GM23338 (cell line): ENCODE data around the gene VWCE. TPM values are rescaled to one million over a fixed set of nuclear protein-coding genes. Genes with fewer than 3 reads are reported as not detected.

ENCODE experiments used
- ATAC-seq: fragments of 200-7000 bp; cut with Tn5 transposase; 3 replicates; pipeline ENCODE4 v1.9.1; 2020
- DNase-seq: peaks from one replicate; pipeline ENCODE4 v3.0.0-alpha.2; 2015; ENCODE audit warnings: low spot score
- H2AFZ ChIP-seq: fragments of 200-600 bp; sonication (generic); 2 replicates; pipeline ENCODE4 v1.8.0; 2016; ENCODE audit warnings: antibody characterized with exemption, mild to moderate bottlenecking, moderate library complexity
- H3F3A ChIP-seq: fragments of 200-600 bp; sonication (generic); replicated peaks from 2 replicates; pipeline ENCODE4 v1.8.0; 2017; ENCODE audit warnings: antibody characterized with exemption, mixed run types, low read depth
- H3K27ac ChIP-seq: fragments of 200-600 bp; sonication (generic); 2 replicates; pipeline ENCODE4 v1.6.1; 2016; ENCODE audit warnings: low read depth
- H3K27me3 ChIP-seq: fragments of 200-600 bp; sonication (generic); 2 replicates; pipeline ENCODE4 v1.8.0; 2016; ENCODE audit warnings: mild to moderate bottlenecking, mixed run types, moderate library complexity; ENCODE audit not compliant: insufficient read depth
- H3K36me3 ChIP-seq: fragments of 200-600 bp; sonication (generic); 2 replicates; pipeline ENCODE4 v1.8.0; 2016; ENCODE audit warnings: mild to moderate bottlenecking; ENCODE audit not compliant: insufficient read depth
- H3K4me1 ChIP-seq: fragments of 200-600 bp; sonication (generic); 2 replicates; pipeline ENCODE4 v1.8.0; 2016; ENCODE audit warnings: mild to moderate bottlenecking, moderate library complexity; ENCODE audit not compliant: insufficient read depth
- H3K4me2 ChIP-seq: fragments of 200-600 bp; sonication (generic); 2 replicates; pipeline ENCODE4 v1.7.1; 2017; ENCODE audit warnings: mixed run types
- H3K4me3 ChIP-seq: fragments of 200-600 bp; sonication (generic); 2 replicates; pipeline ENCODE4 v1.6.1; 2016; ENCODE audit warnings: mixed run types
- H3K79me2 ChIP-seq: fragments of 200-600 bp; sonication (generic); replicated peaks from 2 replicates; pipeline ENCODE4 v1.8.0; 2017; ENCODE audit warnings: mild to moderate bottlenecking; ENCODE audit not compliant: insufficient read depth
- H3K9me2 ChIP-seq: fragments of 200-600 bp; sonication (generic); 2 replicates; pipeline ENCODE4 v1.8.0; 2017; ENCODE audit not compliant: insufficient read depth
- H4K20me1 ChIP-seq: fragments of 200-600 bp; sonication (generic); replicated peaks from 2 replicates; pipeline ENCODE4 v1.8.0; 2017; ENCODE audit warnings: mild to moderate bottlenecking; ENCODE audit not compliant: insufficient read depth
- H3K27ac Mint-ChIP-seq: 2 replicates; pipeline ENCODE4 v1.8.0; 2020; ENCODE audit warnings: inconsistent platforms, mild to moderate bottlenecking, moderate library complexity, mixed read lengths
- H3K27me3 Mint-ChIP-seq: 3 replicates; pipeline ENCODE4 v1.8.0; 2022; ENCODE audit warnings: low read depth, mild to moderate bottlenecking, moderate library complexity, mixed read lengths, inconsistent platforms; ENCODE audit not compliant: insufficient read depth, poor library complexity
- H3K36me3 Mint-ChIP-seq: 3 replicates; pipeline ENCODE4 v1.8.0; 2021; ENCODE audit warnings: low read depth, mild to moderate bottlenecking, inconsistent platforms, moderate library complexity, mixed read lengths
- H3K4me1 Mint-ChIP-seq: 3 replicates; pipeline ENCODE4 v1.8.0; 2020; ENCODE audit warnings: mild to moderate bottlenecking, inconsistent platforms, mixed read lengths
- H3K4me3 Mint-ChIP-seq: 3 replicates; pipeline ENCODE4 v1.8.0; 2021; ENCODE audit warnings: moderate library complexity, mild to moderate bottlenecking, inconsistent platforms, mixed read lengths
- H3K9me3 Mint-ChIP-seq: 3 replicates; pipeline ENCODE4 v1.8.0; 2020; ENCODE audit warnings: moderate library complexity, mild to moderate bottlenecking, inconsistent platforms, mixed read lengths
- CREB1 ChIP-seq: fragments of 250-450 bp; sonication (Bioruptor Pico); IDR thresholded peaks from 2 replicates; pipeline ENCODE4 v1.5.0; 2020; ENCODE audit warnings: low read depth, mild to moderate bottlenecking, moderate library complexity
- EZH2 ChIP-seq: fragments of 200-600 bp; sonication (generic); IDR thresholded peaks from one replicate; pipeline ENCODE4 v1.8.0; 2017; ENCODE audit warnings: antibody characterized with exemption, mild to moderate bottlenecking, low read depth; ENCODE audit not compliant: unreplicated experiment
- EZH2phosphoT487 ChIP-seq: fragments of 200-600 bp; sonication (generic); IDR thresholded peaks from one replicate; pipeline ENCODE4 v1.8.1; 2018; ENCODE audit warnings: antibody characterized with exemption; ENCODE audit not compliant: unreplicated experiment
- JUNB ChIP-seq: IDR thresholded peaks from one replicate; pipeline ENCODE4 v1.6.1; 2016; ENCODE audit warnings: antibody characterized with exemption; ENCODE audit not compliant: unreplicated experiment
- NANOG ChIP-seq: IDR thresholded peaks from 2 replicates; pipeline ENCODE4 v1.6.1; 2016; ENCODE audit warnings: antibody characterized with exemption, borderline replicate concordance
- POLR2AphosphoS5 ChIP-seq: IDR thresholded peaks from 2 replicates; pipeline ENCODE4 v1.6.1; 2016; ENCODE audit warnings: antibody characterized with exemption, low read depth
- STAT1 ChIP-seq: IDR thresholded peaks from one replicate; pipeline ENCODE4 v1.6.1; 2016; ENCODE audit warnings: antibody characterized with exemption; ENCODE audit not compliant: unreplicated experiment
- ZNF114 ChIP-seq: fragments of 250-450 bp; sonication (Bioruptor Pico); IDR thresholded peaks from 2 replicates; pipeline ENCODE4 v1.5.0; 2020; ENCODE audit warnings: mild to moderate bottlenecking, moderate library complexity
- ZNF331 ChIP-seq: fragments of 250-450 bp; sonication (Bioruptor Pico); IDR thresholded peaks from 2 replicates; pipeline ENCODE4 v1.5.0; 2020; ENCODE audit warnings: low read depth, mild to moderate bottlenecking, moderate library complexity
- ZNF462 ChIP-seq: fragments of 250-450 bp; sonication (Bioruptor Pico); IDR thresholded peaks from 2 replicates; pipeline ENCODE4 v1.5.0; 2020; ENCODE audit warnings: mild to moderate bottlenecking, moderate library complexity
- polyA plus RNA-seq: library from polyadenylated mRNA; unstranded; fragments of >200 nt; fragmentation: Nextera tagmentation; extraction: Ambion mirVana; gene quantifications from 2 replicates; pipeline ENCODE4 v1.2.1, GENCODE V29; 2016
- total RNA-seq: library from RNA; depleted of rRNA; stranded (reverse); fragments of >200 nt; shearing (Covaris generic); gene quantifications from 2 replicates; pipeline ENCODE4 v1.2.3, GENCODE V29; 2014
- TF ChIP-seq, protein P1 (sequence below), 2 experiments: fragments of 200-600 bp in 1 of 2; sonication (generic) in 1 of 2; conservative IDR thresholded peaks; 2 replicates each; pipeline versions ENCODE4 v1.5.1 to v1.6.1; 2016 to 2017; ENCODE audit warnings: antibody characterized with exemption in 2 of 2, low read depth in 2 of 2, mild to moderate bottlenecking in 2 of 2, moderate library complexity in 1 of 2
- TF ChIP-seq, protein P2 (sequence below): IDR thresholded peaks from 2 replicates; pipeline ENCODE4 v1.6.1; 2016; ENCODE audit warnings: antibody characterized with exemption
- TF ChIP-seq, protein P3 (sequence below): IDR thresholded peaks from one replicate; pipeline ENCODE4 v1.6.1; 2018; ENCODE audit warnings: antibody characterized with exemption; ENCODE audit not compliant: unreplicated experiment

The VWCE gene
- total and polyA plus RNA-seq, 2 experiments from 2014 or later: 9.9 to 16.9 TPM

DNA sequence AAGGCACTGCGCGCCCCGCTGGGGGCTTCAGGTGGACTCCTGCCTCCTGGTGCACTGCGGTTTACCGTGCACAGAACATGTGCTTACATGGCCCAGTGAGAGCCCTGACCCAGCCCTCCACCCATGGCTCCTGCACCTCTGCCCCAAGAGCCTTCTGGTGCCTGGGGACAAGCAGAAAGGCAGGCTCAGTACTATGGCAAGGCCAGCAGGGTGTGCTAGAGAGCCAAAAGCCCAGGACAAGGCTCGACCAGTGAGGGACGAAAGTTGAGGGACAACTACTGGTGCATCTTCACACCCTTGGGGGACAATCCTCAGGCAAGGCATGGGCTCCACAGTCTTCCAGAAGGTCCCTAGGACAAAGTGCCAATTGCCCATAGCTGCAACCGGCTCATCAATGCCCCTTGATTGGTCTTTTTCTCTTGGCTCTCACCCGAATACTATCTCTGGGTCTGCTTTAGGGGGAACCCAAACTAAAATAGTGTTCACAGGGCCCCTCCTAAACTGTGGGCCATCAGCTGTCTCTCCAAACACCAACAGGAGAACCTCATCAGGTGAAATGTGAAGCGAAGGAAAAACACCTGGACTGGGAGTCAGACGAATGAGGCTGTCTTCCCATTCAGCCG, 40.6 kb downstream of the VWCE start:
- H3K27me3 Mint-ChIP-seq: peaks cover 2% of the 10 kb centered on the region
- H3K36me3 Mint-ChIP-seq: peaks cover 5% of the 10 kb centered on the region; the same call in 1 of the 3 replicates
- peak; percentile 95 for ATAC-seq
- no peaks in the 10 kb centered on the region for H3K27me3 ChIP-seq
- no peak overlapping the region for H2AFZ ChIP-seq
- H3K4me3 ChIP-seq: no peak overlapping the region
- no peak overlapping the region for H3K4me3 Mint-ChIP-seq
- H3K27ac ChIP-seq: no peak overlapping the region
- no peaks in the 10 kb centered on the region for H3K4me1 ChIP-seq
- no peak overlapping the region for H3K27ac Mint-ChIP-seq
- no peak for TF ChIP-seq JUNB
- TF ChIP-seq, protein P1, sequence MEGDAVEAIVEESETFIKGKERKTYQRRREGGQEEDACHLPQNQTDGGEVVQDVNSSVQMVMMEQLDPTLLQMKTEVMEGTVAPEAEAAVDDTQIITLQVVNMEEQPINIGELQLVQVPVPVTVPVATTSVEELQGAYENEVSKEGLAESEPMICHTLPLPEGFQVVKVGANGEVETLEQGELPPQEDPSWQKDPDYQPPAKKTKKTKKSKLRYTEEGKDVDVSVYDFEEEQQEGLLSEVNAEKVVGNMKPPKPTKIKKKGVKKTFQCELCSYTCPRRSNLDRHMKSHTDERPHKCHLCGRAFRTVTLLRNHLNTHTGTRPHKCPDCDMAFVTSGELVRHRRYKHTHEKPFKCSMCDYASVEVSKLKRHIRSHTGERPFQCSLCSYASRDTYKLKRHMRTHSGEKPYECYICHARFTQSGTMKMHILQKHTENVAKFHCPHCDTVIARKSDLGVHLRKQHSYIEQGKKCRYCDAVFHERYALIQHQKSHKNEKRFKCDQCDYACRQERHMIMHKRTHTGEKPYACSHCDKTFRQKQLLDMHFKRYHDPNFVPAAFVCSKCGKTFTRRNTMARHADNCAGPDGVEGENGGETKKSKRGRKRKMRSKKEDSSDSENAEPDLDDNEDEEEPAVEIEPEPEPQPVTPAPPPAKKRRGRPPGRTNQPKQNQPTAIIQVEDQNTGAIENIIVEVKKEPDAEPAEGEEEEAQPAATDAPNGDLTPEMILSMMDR (conservative IDR thresholded peaks at IDR 0.05; ENCODE audit: low read depth in 2 of 2): peak; percentile 76 to 96
- TF ChIP-seq, protein P2, sequence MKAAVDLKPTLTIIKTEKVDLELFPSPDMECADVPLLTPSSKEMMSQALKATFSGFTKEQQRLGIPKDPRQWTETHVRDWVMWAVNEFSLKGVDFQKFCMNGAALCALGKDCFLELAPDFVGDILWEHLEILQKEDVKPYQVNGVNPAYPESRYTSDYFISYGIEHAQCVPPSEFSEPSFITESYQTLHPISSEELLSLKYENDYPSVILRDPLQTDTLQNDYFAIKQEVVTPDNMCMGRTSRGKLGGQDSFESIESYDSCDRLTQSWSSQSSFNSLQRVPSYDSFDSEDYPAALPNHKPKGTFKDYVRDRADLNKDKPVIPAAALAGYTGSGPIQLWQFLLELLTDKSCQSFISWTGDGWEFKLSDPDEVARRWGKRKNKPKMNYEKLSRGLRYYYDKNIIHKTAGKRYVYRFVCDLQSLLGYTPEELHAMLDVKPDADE: no peak
- TF ChIP-seq ZNF114: no peak
- peak; percentile 64 for TF ChIP-seq ZNF462 (CRISPR knock-in tag)
- TF ChIP-seq STAT1: no peak
- TF ChIP-seq NANOG: no peak
- TF ChIP-seq ZNF331 (CRISPR knock-in tag): no peak
- TF ChIP-seq, protein P3, sequence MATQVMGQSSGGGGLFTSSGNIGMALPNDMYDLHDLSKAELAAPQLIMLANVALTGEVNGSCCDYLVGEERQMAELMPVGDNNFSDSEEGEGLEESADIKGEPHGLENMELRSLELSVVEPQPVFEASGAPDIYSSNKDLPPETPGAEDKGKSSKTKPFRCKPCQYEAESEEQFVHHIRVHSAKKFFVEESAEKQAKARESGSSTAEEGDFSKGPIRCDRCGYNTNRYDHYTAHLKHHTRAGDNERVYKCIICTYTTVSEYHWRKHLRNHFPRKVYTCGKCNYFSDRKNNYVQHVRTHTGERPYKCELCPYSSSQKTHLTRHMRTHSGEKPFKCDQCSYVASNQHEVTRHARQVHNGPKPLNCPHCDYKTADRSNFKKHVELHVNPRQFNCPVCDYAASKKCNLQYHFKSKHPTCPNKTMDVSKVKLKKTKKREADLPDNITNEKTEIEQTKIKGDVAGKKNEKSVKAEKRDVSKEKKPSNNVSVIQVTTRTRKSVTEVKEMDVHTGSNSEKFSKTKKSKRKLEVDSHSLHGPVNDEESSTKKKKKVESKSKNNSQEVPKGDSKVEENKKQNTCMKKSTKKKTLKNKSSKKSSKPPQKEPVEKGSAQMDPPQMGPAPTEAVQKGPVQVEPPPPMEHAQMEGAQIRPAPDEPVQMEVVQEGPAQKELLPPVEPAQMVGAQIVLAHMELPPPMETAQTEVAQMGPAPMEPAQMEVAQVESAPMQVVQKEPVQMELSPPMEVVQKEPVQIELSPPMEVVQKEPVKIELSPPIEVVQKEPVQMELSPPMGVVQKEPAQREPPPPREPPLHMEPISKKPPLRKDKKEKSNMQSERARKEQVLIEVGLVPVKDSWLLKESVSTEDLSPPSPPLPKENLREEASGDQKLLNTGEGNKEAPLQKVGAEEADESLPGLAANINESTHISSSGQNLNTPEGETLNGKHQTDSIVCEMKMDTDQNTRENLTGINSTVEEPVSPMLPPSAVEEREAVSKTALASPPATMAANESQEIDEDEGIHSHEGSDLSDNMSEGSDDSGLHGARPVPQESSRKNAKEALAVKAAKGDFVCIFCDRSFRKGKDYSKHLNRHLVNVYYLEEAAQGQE: no peak
- no peak for TF ChIP-seq EZH2
- TF ChIP-seq POLR2AphosphoS5: no peak
- no peak for TF ChIP-seq CREB1
- no peak for TF ChIP-seq EZH2phosphoT487
- H3F3A ChIP-seq: no peaks in the 10 kb centered on the region
- H3K79me2 ChIP-seq: no peaks in the 10 kb centered on the region
- H3K36me3 ChIP-seq: no peaks in the 10 kb centered on the region
- no peaks in the 10 kb centered on the region; the same call in 2 of the 3 replicates for H3K4me1 Mint-ChIP-seq
- no peaks in the 10 kb centered on the region for H3K9me2 ChIP-seq
- H4K20me1 ChIP-seq: no peaks in the 10 kb centered on the region
- DNase-seq: peak; percentile 87
- no peaks in the 10 kb centered on the region for H3K9me3 Mint-ChIP-seq
- no peak overlapping the region for H3K4me2 ChIP-seq
